CD4-positive, alpha-beta memory T cell (primary cell): Measurements from ENCODE around the gene SIDT2. TPM values are rescaled to one million over a fixed set of nuclear protein-coding genes. Genes with fewer than 3 reads are reported as not detected.
"Not testable (repeated sequence)": the region's sequence is repeated elsewhere in the genome, so short reads cannot be mapped to it uniquely, and the experiment has no call there.

Experiments
- CTCF ChIA-PET: fragments of 350-600 bp; sonication (Branson Sonifier 250); formaldehyde crosslinking; loops from one replicate; lab custom pipeline; 2021; ENCODE audit warnings: inconsistent platforms; ENCODE audit not compliant: partially characterized antibody; lab: Charles Lee
- POLR2A ChIA-PET: fragments of 350-600 bp; sonication (Branson Sonifier 250); formaldehyde crosslinking; loops from one replicate; lab custom pipeline; 2021; ENCODE audit not compliant: partially characterized antibody; lab: Charles Lee
- DNase-seq, 5 donors: peaks; one replicate each; pipeline versions ENCODE4 v3.0.0 to v3.0.0-alpha.2; 2020 to 2022; ENCODE audit warnings: mixed read lengths in 1 of 5
- H3K27ac ChIP-seq: one replicate; pipeline ENCODE4 v1.7.0; 2013; ENCODE audit warnings: low read depth, low read length
- H3K27me3 ChIP-seq: 2 replicates; pipeline ENCODE4 v1.7.0; 2013; ENCODE audit warnings: mild to moderate bottlenecking, low read length, moderate library complexity; ENCODE audit not compliant: insufficient read depth
- H3K36me3 ChIP-seq: 2 replicates; pipeline ENCODE4 v1.7.0; 2013; ENCODE audit warnings: mild to moderate bottlenecking, low read length, moderate library complexity; ENCODE audit not compliant: insufficient read depth
- H3K4me1 ChIP-seq: 2 replicates; pipeline ENCODE4 v1.7.0; 2013; ENCODE audit warnings: mild to moderate bottlenecking, low read length, moderate library complexity; ENCODE audit not compliant: insufficient read depth
- H3K4me3 ChIP-seq, 2 donors: one replicate each; pipeline ENCODE4 v1.7.0; 2013; ENCODE audit warnings: low read length in 2 of 2, mild to moderate bottlenecking in 1 of 2
- H3K9me3 ChIP-seq, 2 donors: one replicate each; pipeline ENCODE4 v1.7.0; 2013; ENCODE audit warnings: low read length in 2 of 2, control low read depth in 1 of 2; ENCODE audit not compliant: control insufficient read depth in 1 of 2
- H3K27ac Mint-ChIP-seq, 7 donors: one replicate each; pipeline ENCODE4 v1.8.0; 2020 to 2021; ENCODE audit warnings: mixed read lengths in 7 of 7, mild to moderate bottlenecking in 6 of 7, inconsistent platforms in 3 of 7, moderate library complexity in 3 of 7
- H3K27me3 Mint-ChIP-seq, 2 donors: one replicate each; pipeline ENCODE4 v1.8.0; 2020 to 2021; ENCODE audit warnings: mixed read lengths in 2 of 2
- H3K36me3 Mint-ChIP-seq, 2 donors: one replicate each; pipeline ENCODE4 v1.8.0; 2020 to 2021; ENCODE audit warnings: mixed read lengths in 2 of 2, inconsistent platforms in 1 of 2, mild to moderate bottlenecking in 1 of 2
- H3K4me1 Mint-ChIP-seq, 4 donors: one replicate each; pipeline ENCODE4 v1.8.0; 2020 to 2021; ENCODE audit warnings: mixed read lengths in 4 of 4, mild to moderate bottlenecking in 1 of 4
- H3K4me3 Mint-ChIP-seq, 8 donors: one replicate each; pipeline ENCODE4 v1.8.0; 2020 to 2021; ENCODE audit warnings: mixed read lengths in 8 of 8, mild to moderate bottlenecking in 7 of 8, moderate library complexity in 6 of 8, inconsistent platforms in 3 of 8
- H3K9me3 Mint-ChIP-seq, 8 donors: one replicate each; pipeline ENCODE4 v1.8.0; 2020 to 2021; ENCODE audit warnings: mixed read lengths in 8 of 8, mild to moderate bottlenecking in 5 of 8, inconsistent platforms in 3 of 8, moderate library complexity in 1 of 8
- intact Hi-C: fragments of 100-400 bp; cut with micrococcal nuclease; formaldehyde crosslinking; loops from one replicate; pipeline ENCODE4 v1.15.1; 2023
- polyA plus RNA-seq, 2 donors: library from polyadenylated mRNA; unstranded; fragments of 300-500 nt; fragmentation: Illumina TruSeq; gene quantifications; one replicate each; pipeline ENCODE4 v1.2.3, GENCODE V29; 2021
- total RNA-seq, 2 experiments: library from RNA; stranded (reverse); gene quantifications; one replicate each; pipeline ENCODE4 v1.2.3, GENCODE V29; 2021

The SIDT2 gene
- total and polyA plus RNA-seq, 4 experiments from 2014 or later, result 2.1 to 67.3 (median 32.2) TPM

GRCh38 chr11:117207481-117207880 is 28.9 kb downstream of the SIDT2 start:
- H3K27ac ChIP-seq, POLR2A ChIA-PET, H3K4me3 ChIP-seq, H3K9me3 ChIP-seq, H3K4me1 Mint-ChIP-seq, DNase-seq, H3K4me3 Mint-ChIP-seq, H3K27me3 ChIP-seq, H3K27ac Mint-ChIP-seq, CTCF ChIA-PET, H3K9me3 Mint-ChIP-seq, H3K4me1 ChIP-seq, H3K27me3 Mint-ChIP-seq: not testable (repeated sequence)
- H3K36me3 ChIP-seq, result peaks cover 23% of the 10 kb centered on the region
- intact Hi-C loops, result loop anchor here (5.0 kb wide), 1 partner anchor 75 kb away; no protein-coding TSS in a partner anchor
- peaks cover 33 to 60% of the 10 kb centered on the region in 2 donors for H3K36me3 Mint-ChIP-seq

GRCh38 chr11:117208710-117209109 is 30.2 kb downstream of the SIDT2 start:
- H3K9me3 Mint-ChIP-seq, H3K4me3 ChIP-seq, H3K27ac ChIP-seq, CTCF ChIA-PET, H3K9me3 ChIP-seq, H3K4me3 Mint-ChIP-seq, H3K4me1 ChIP-seq, H3K27me3 Mint-ChIP-seq, DNase-seq, H3K27ac Mint-ChIP-seq, H3K27me3 ChIP-seq, POLR2A ChIA-PET: not testable (repeated sequence)
- peaks cover 33% of the 10 kb centered on the region for H3K36me3 ChIP-seq
- H3K4me1 Mint-ChIP-seq, result peaks cover 3 to 10% (median 7%) of the 10 kb centered on the region in 4 donors
- intact Hi-C loops, result loop anchor here (5.0 kb wide), 1 partner anchor 76 kb away; no protein-coding TSS in a partner anchor
- H3K36me3 Mint-ChIP-seq, result peaks cover 37 to 59% of the 10 kb centered on the region in 2 donors

- H3K9me3 Mint-ChIP-seq, H3K27ac ChIP-seq, H3K27me3 ChIP-seq, H3K27me3 Mint-ChIP-seq, DNase-seq, H3K9me3 ChIP-seq, CTCF ChIA-PET, H3K4me1 ChIP-seq, H3K4me3 ChIP-seq, H3K4me3 Mint-ChIP-seq: not testable (repeated sequence)
- intact Hi-C loops, result loop anchor here (5.0 kb wide), 1 partner anchor 77 kb away; no protein-coding TSS in a partner anchor
- Mint-ChIP-seq H3K4me1 (peaks cover 0 to 10% (median 6%) of the 10 kb centered on the region in 4 donors), H3K27ac (peak overlapping the region in 1 of 7 donors; percentile 12), H3K36me3 (peaks cover 39 to 60% of the 10 kb centered on the region in 2 donors)
- peaks cover 31% of the 10 kb centered on the region for H3K36me3 ChIP-seq
- POLR2A ChIA-PET, result interaction anchor here (0.9 kb wide), 1 partner anchor 65 kb away, joined by 3 read pairs; no protein-coding TSS in a partner anchor
Observed at GRCh38 chr11:117209351-117210125, 31.0 kb downstream of the SIDT2 start.

GRCh38 chr11:117210620-117211019 is 32.1 kb downstream of the SIDT2 start:
- Mint-ChIP-seq H3K9me3 (no peaks in the 10 kb centered on the region), H3K4me1 (peaks cover 0 to 10% (median 6%) of the 10 kb centered on the region in 4 donors), H3K36me3 (peaks cover 33 to 55% of the 10 kb centered on the region in 2 donors), H3K27me3 (no peaks in the 10 kb centered on the region), H3K4me3 (no peak overlapping the region), H3K27ac (peak overlapping the region in 2 of 7 donors; percentile 32 to 56)
- POLR2A ChIA-PET, result interaction anchor here (0.9 kb wide), 1 partner anchor 66 kb away, joined by 3 read pairs; no protein-coding TSS in a partner anchor
- Histone ChIP-seq H3K4me1 (no peaks in the 10 kb centered on the region), H3K27me3 (no peaks in the 10 kb centered on the region), H3K36me3 (peaks cover 26% of the 10 kb centered on the region), H3K4me3 (no peak overlapping the region), H3K9me3 (no peaks in the 10 kb centered on the region), H3K27ac (no peak overlapping the region)
- DNase-seq, result no peak
- intact Hi-C loops, result no loop called here
- CTCF ChIA-PET, result interaction anchor here (0.7 to 1.2 kb wide), 2 partner anchors 16 to 1085 kb away, joined by 3 to 4 read pairs; no protein-coding TSS in a partner anchor

- H3K9me3 Mint-ChIP-seq, result no peaks in the 10 kb centered on the region
- peaks cover 0 to 10% (median 7%) of the 10 kb centered on the region in 4 donors for H3K4me1 Mint-ChIP-seq
- intact Hi-C loops, result no loop called here
- H3K36me3 Mint-ChIP-seq, result peaks cover 43 to 69% of the 10 kb centered on the region in 2 donors
- H3K4me1 ChIP-seq, result no peaks in the 10 kb centered on the region
- peaks cover 46% of the 10 kb centered on the region for H3K36me3 ChIP-seq
- peak overlapping the region in 2 of 7 donors; percentile 35 to 73 for H3K27ac Mint-ChIP-seq
- no peak for DNase-seq
- no peak overlapping the region for H3K27ac ChIP-seq
- H3K4me3 ChIP-seq, result no peak overlapping the region
- H3K27me3 ChIP-seq, result no peaks in the 10 kb centered on the region
- CTCF ChIA-PET, result interaction anchor here (6.0 kb wide), 1 partner anchor 13 kb away, joined by 30 read pairs; no protein-coding TSS in a partner anchor
- no peak overlapping the region for H3K4me3 Mint-ChIP-seq
- no peaks in the 10 kb centered on the region for H3K27me3 Mint-ChIP-seq
- POLR2A ChIA-PET, result no interaction called here
- H3K9me3 ChIP-seq, result no peaks in the 10 kb centered on the region
Observed at GRCh38 chr11:117212697-117213355, 34.3 kb downstream of the SIDT2 start.

GRCh38 chr11:117214404-117215110 is 36.0 kb downstream of the SIDT2 start:
- Mint-ChIP-seq H3K27me3 (no peaks in the 10 kb centered on the region), H3K27ac (peak overlapping the region in 6 of 7 donors; percentile 10 to 69 (median 48)), H3K4me1 (peaks cover 0 to 10% (median 7%) of the 10 kb centered on the region in 4 donors), H3K9me3 (no peaks in the 10 kb centered on the region), H3K36me3 (peaks cover 58 to 80% of the 10 kb centered on the region in 2 donors), H3K4me3 (no peak overlapping the region)
- H3K27ac ChIP-seq, result no peak overlapping the region
- H3K27me3 ChIP-seq, result no peaks in the 10 kb centered on the region
- CTCF ChIA-PET, result interaction anchor here (6.0 kb wide), 1 partner anchor 11 kb away, joined by 30 read pairs; no protein-coding TSS in a partner anchor
- DNase-seq, result no peak
- intact Hi-C loops, result no loop called here
- H3K4me3 ChIP-seq, result no peak overlapping the region
- no peaks in the 10 kb centered on the region for H3K4me1 ChIP-seq
- POLR2A ChIA-PET, result interaction anchor here (1.3 kb wide), 1 partner anchor 11 kb away, joined by 8 read pairs; no protein-coding TSS in a partner anchor
- peaks cover 63% of the 10 kb centered on the region for H3K36me3 ChIP-seq
- H3K9me3 ChIP-seq, result no peaks in the 10 kb centered on the region
